ENCODE data around the gene PPIL6.

Gene PPIL6

GRCh38 chr6:109420751-109421150, 19.7 kb downstream of the PPIL6 start:
- no peak for DNase-seq (ENCODE audit: low spot score)
- in situ Hi-C loops (cut with MboI; ENCODE audit: low sequenced_read_pairs, unreplicated experiment): no loop called here
- no peak for TF ChIP-seq CTCF (IDR thresholded peaks at IDR 0.05; ENCODE audit: borderline replicate concordance, control extremely low read depth, extremely low read depth, insufficient read depth, missing control alignments)

GRCh38 chr6:109417646-109418045, 22.8 kb downstream of the PPIL6 start:
- in situ Hi-C loops (cut with MboI; ENCODE audit: low sequenced_read_pairs, unreplicated experiment): no loop called here
- TF ChIP-seq CTCF (IDR thresholded peaks at IDR 0.05; ENCODE audit: borderline replicate concordance, control extremely low read depth, extremely low read depth, insufficient read depth, missing control alignments): no peak
- DNase-seq (ENCODE audit: low spot score): no peak

- TF ChIP-seq CTCF (IDR thresholded peaks at IDR 0.05; ENCODE audit: borderline replicate concordance, control extremely low read depth, extremely low read depth, insufficient read depth, missing control alignments): no peak
- DNase-seq (ENCODE audit: low spot score): no peak
- in situ Hi-C loops (cut with MboI; ENCODE audit: low sequenced_read_pairs, unreplicated experiment): no loop called here
These were observed 29.4 kb downstream of the PPIL6 start for GRCh38 chr6:109411034-109411433.

- TF ChIP-seq CTCF (IDR thresholded peaks at IDR 0.05; ENCODE audit: borderline replicate concordance, control extremely low read depth, extremely low read depth, insufficient read depth, missing control alignments): no peak
- in situ Hi-C loops (cut with MboI; ENCODE audit: low sequenced_read_pairs, unreplicated experiment): no loop called here
- DNase-seq (ENCODE audit: low spot score): no peak
These were observed 34.2 kb downstream of the PPIL6 start for GRCh38 chr6:109406196-109406595.

GRCh38 chr6:109397020-109397419, 43.4 kb downstream of the PPIL6 start:
- in situ Hi-C loops (cut with MboI; ENCODE audit: low sequenced_read_pairs, unreplicated experiment): no loop called here
- no peak for TF ChIP-seq CTCF (IDR thresholded peaks at IDR 0.05; ENCODE audit: borderline replicate concordance, control extremely low read depth, extremely low read depth, insufficient read depth, missing control alignments)
- DNase-seq (ENCODE audit: low spot score): no peak

- DNase-seq (ENCODE audit: low spot score): no peak
- in situ Hi-C loops (cut with MboI; ENCODE audit: low sequenced_read_pairs, unreplicated experiment): no loop called here
- no peak for TF ChIP-seq CTCF (IDR thresholded peaks at IDR 0.05; ENCODE audit: borderline replicate concordance, control extremely low read depth, extremely low read depth, insufficient read depth, missing control alignments)
These were observed 44.2 kb downstream of the PPIL6 start for GRCh38 chr6:109396046-109396718.
